IMR-90 (cell line): ENCODE results near the gene RAD51B. TPM values are rescaled to one million over a fixed set of nuclear protein-coding genes. Genes with fewer than 3 reads are reported as not detected.
A peak's percentile ranks its signal among the peaks of the same experiment; 100 is the strongest.

ENCODE experiments used
- ATAC-seq: fragments of 200-7000 bp; cut with Tn5 transposase; 2 replicates; pipeline ENCODE4 v1.9.1; 2020; ENCODE audit warnings: low read depth, mild to moderate bottlenecking, moderate library complexity
- BruUV-seq: library from RNA; stranded (reverse); fragments of 400-500 nt; replicated peaks from 2 replicates; lab custom pipeline; 2021; lab: Mats Ljungman, UMichigan
- CTCF ChIA-PET: fragments of 300-600 bp; formaldehyde crosslinking; extraction: SDS; loops from one replicate; lab custom pipeline; 2021; ENCODE audit warnings: antibody characterized with exemption; lab: Yijun Ruan, JAX
- POLR2A ChIA-PET: fragments of 300-600 bp; sonication (Branson Sonifier 250); formaldehyde crosslinking; loops from one replicate; lab custom pipeline; 2022; ENCODE audit warnings: antibody characterized with exemption; ENCODE audit not compliant: unreplicated experiment; lab: Charles Lee
- DNase-seq: peaks from one replicate; pipeline ENCODE4 v3.0.0; 2013
- H2AFZ ChIP-seq: replicated peaks from 2 replicates; pipeline ENCODE3; 2013; ENCODE audit warnings: low read length, mild to moderate bottlenecking; ENCODE audit not compliant: poor library complexity
- H2AK5ac ChIP-seq: 2 replicates; pipeline ENCODE4 v1.6.1; 2013; ENCODE audit warnings: low read depth, low read length, inconsistent platforms
- H2AK9ac ChIP-seq: replicated peaks from 2 replicates; pipeline ENCODE3; 2013; ENCODE audit warnings: mild to moderate bottlenecking, low read depth, low read length, moderate library complexity; ENCODE audit not compliant: poor library complexity
- H2BK120ac ChIP-seq: 2 replicates; pipeline ENCODE4 v1.6.1; 2013; ENCODE audit warnings: low read depth, low read length, inconsistent platforms
- H2BK15ac ChIP-seq: 3 replicates; pipeline ENCODE4 v1.6.1; 2013; ENCODE audit warnings: low read depth, low read length, inconsistent platforms
- H2BK20ac ChIP-seq: 2 replicates; pipeline ENCODE4 v1.6.1; 2013; ENCODE audit warnings: low read depth, mild to moderate bottlenecking, inconsistent platforms, low read length, moderate library complexity
- H2BK5ac ChIP-seq: 2 replicates; pipeline ENCODE4 v1.6.1; 2013; ENCODE audit warnings: mild to moderate bottlenecking, low read depth, low read length, inconsistent platforms; ENCODE audit not compliant: poor library complexity, severe bottlenecking
- H3K14ac ChIP-seq: replicated peaks from 2 replicates; pipeline ENCODE4 v1.6.1; 2013; ENCODE audit warnings: low read depth, low read length, inconsistent platforms
- H3K18ac ChIP-seq: 2 replicates; pipeline ENCODE4 v1.6.1; 2013; ENCODE audit warnings: low read depth, low read length, control low read depth
- H3K23ac ChIP-seq: 2 replicates; pipeline ENCODE4 v1.6.1; 2013; ENCODE audit warnings: low read depth, low read length, inconsistent platforms
- H3K27ac ChIP-seq: 2 replicates; pipeline ENCODE4 v1.5.1; 2013; ENCODE audit warnings: mild to moderate bottlenecking, control low read depth, low read length; ENCODE audit not compliant: insufficient read depth
- H3K27me3 ChIP-seq: 2 replicates; pipeline ENCODE4 v1.6.1; 2013; ENCODE audit warnings: low read length; ENCODE audit not compliant: control insufficient read depth, insufficient read depth
- H3K36me3 ChIP-seq: 2 replicates; pipeline ENCODE4 v1.6.1; 2013; ENCODE audit warnings: low read length, mixed read lengths; ENCODE audit not compliant: control insufficient read depth, insufficient read depth
- H3K4ac ChIP-seq: 2 replicates; pipeline ENCODE4 v1.6.1; 2013; ENCODE audit warnings: low read depth, low read length, inconsistent platforms
- H3K4me1 ChIP-seq: 2 replicates; pipeline ENCODE4 v1.6.1; 2013; ENCODE audit warnings: low read length, mixed read lengths; ENCODE audit not compliant: control insufficient read depth, insufficient read depth
- H3K4me2 ChIP-seq: 2 replicates; pipeline ENCODE4 v1.6.1; 2013; ENCODE audit warnings: low read depth, mild to moderate bottlenecking, control low read depth, low read length, moderate library complexity
- H3K4me3 ChIP-seq: 2 replicates; pipeline ENCODE4 v1.5.1; 2013; ENCODE audit warnings: low read depth, mild to moderate bottlenecking, control low read depth, low read length, moderate library complexity; ENCODE audit not compliant: insufficient read depth
- H3K56ac ChIP-seq: 2 replicates; pipeline ENCODE4 v1.6.1; 2013; ENCODE audit warnings: low read length, inconsistent platforms; ENCODE audit not compliant: insufficient read depth; ENCODE audit errors: extremely low read depth
- H3K79me1 ChIP-seq, 2 experiments: 2 replicates each; pipeline ENCODE4 v1.6.1; 2013; ENCODE audit warnings: low read length in 2 of 2, inconsistent platforms in 1 of 2, low read depth in 1 of 2
- H3K9ac ChIP-seq: 2 replicates; pipeline ENCODE4 v1.6.1; 2013; ENCODE audit warnings: low read depth, low read length, control low read depth
- H3K9me1 ChIP-seq: 2 replicates; pipeline ENCODE4 v1.6.1; 2013; ENCODE audit warnings: low read length, inconsistent platforms; ENCODE audit not compliant: insufficient read depth
- H3K9me3 ChIP-seq: 2 replicates; pipeline ENCODE4 v1.6.1; 2013; ENCODE audit warnings: low read length; ENCODE audit not compliant: control insufficient read depth, insufficient read depth
- H4K20me1 ChIP-seq: 2 replicates; pipeline ENCODE4 v1.6.1; 2013; ENCODE audit warnings: low read length, inconsistent platforms; ENCODE audit not compliant: insufficient read depth
- H4K5ac ChIP-seq: 2 replicates; pipeline ENCODE4 v1.6.1; 2013; ENCODE audit warnings: mild to moderate bottlenecking, low read depth, low read length, control low read depth
- H4K8ac ChIP-seq, 2 experiments: 2 replicates each; pipeline ENCODE4 v1.6.1; 2013; ENCODE audit warnings: low read depth in 2 of 2, low read length in 2 of 2, control low read depth in 1 of 2, inconsistent platforms in 1 of 2
- H4K91ac ChIP-seq: 2 replicates; pipeline ENCODE4 v1.6.1; 2013; ENCODE audit warnings: low read depth, low read length, inconsistent platforms; ENCODE audit not compliant: insufficient read depth
- BHLHE40 ChIP-seq: fragments of 150-350 bp; IDR thresholded peaks from 2 replicates; pipeline ENCODE4 v1.6.1; 2016; ENCODE audit warnings: mild to moderate bottlenecking, low read depth, low read length
- CEBPB ChIP-seq: IDR thresholded peaks from 2 replicates; pipeline ENCODE4 v1.6.1; 2012; ENCODE audit warnings: low read depth, low read length, improper control_type of control experiment
- CTCF ChIP-seq: conservative IDR thresholded peaks from 2 replicates; pipeline ENCODE4 v1.5.1; 2012; ENCODE audit warnings: mild to moderate bottlenecking, low read depth, low read length, improper control_type of control experiment
- ELK1 ChIP-seq: fragments of 150-350 bp; IDR thresholded peaks from 2 replicates; pipeline ENCODE4 v1.6.1; 2016; ENCODE audit warnings: low read depth, mild to moderate bottlenecking, low read length, moderate library complexity, borderline replicate concordance
- FOS ChIP-seq: fragments of 150-350 bp; IDR thresholded peaks from 2 replicates; pipeline ENCODE4 v1.6.1; 2016; ENCODE audit warnings: low read depth, low read length
- MAFK ChIP-seq: IDR thresholded peaks from 2 replicates; pipeline ENCODE4 v1.6.1; 2012; ENCODE audit warnings: low read depth, low read length, improper control_type of control experiment
- MAZ ChIP-seq: IDR thresholded peaks from 2 replicates; pipeline ENCODE4 v1.6.1; 2012; ENCODE audit warnings: low read depth, mild to moderate bottlenecking, low read length, improper control_type of control experiment, moderate library complexity, borderline replicate concordance
- MXI1 ChIP-seq: IDR thresholded peaks from 2 replicates; pipeline ENCODE4 v1.6.1; 2012; ENCODE audit warnings: low read depth, mild to moderate bottlenecking, low read length, moderate library complexity, borderline replicate concordance
- RAD21 ChIP-seq: IDR thresholded peaks from 2 replicates; pipeline ENCODE4 v1.6.1; 2012; ENCODE audit warnings: low read length, improper control_type of control experiment
- RCOR1 ChIP-seq: IDR thresholded peaks from 2 replicates; pipeline ENCODE4 v1.6.1; 2012; ENCODE audit warnings: mild to moderate bottlenecking, low read length, improper control_type of control experiment; ENCODE audit not compliant: insufficient replicate concordance
- USF2 ChIP-seq: fragments of 150-350 bp; IDR thresholded peaks from 2 replicates; pipeline ENCODE4 v1.6.1; 2017; ENCODE audit warnings: mild to moderate bottlenecking, antibody characterized with exemption, low read length, low read depth
- WGBS, 2 experiments: methylation state at CpG; one replicate each; pipeline versions ENCODE4 v1.1.5 to v1.1.7; 2013; ENCODE audit warnings: missing lambda C conversion rate in 2 of 2; ENCODE audit not compliant: insufficient read length in 1 of 2; ENCODE audit errors: extremely low coverage in 2 of 2; 5-methylcytosine and 5-hydroxymethylcytosine counted together
- dilution Hi-C: fragments of 300-500 bp; cut with HindIII; formaldehyde crosslinking; loops from one replicate; pipeline ENCODE4 v1.14.3; 2018; ENCODE audit warnings: low sequenced_read_pairs; ENCODE audit not compliant: unreplicated experiment
- in situ Hi-C: fragments of 300-500 bp; cut with MboI; formaldehyde crosslinking; loops from 3 replicates; pipeline ENCODE4 v1.14.3; 2019; ENCODE audit warnings: low sequenced_read_pairs, inconsistent platforms, mixed read lengths
- intact Hi-C: fragments of 100-400 bp; cut with micrococcal nuclease; formaldehyde crosslinking; loops from 2 replicates; pipeline ENCODE4 v1.10.0; 2022
- polyA plus RNA-seq, 3 experiments: library from polyadenylated mRNA; depleted of rRNA; stranded (reverse); fragments of >200 nt; gene quantifications; 2 replicates each; pipeline ENCODE4 v1.2.3, GENCODE V29; 2012; ENCODE audit warnings: low replicate concordance in 1 of 3
- total RNA-seq: library from RNA; depleted of rRNA; stranded (reverse); fragments of >200 nt; gene quantifications from 2 replicates; pipeline ENCODE4 v1.2.3, GENCODE V29; 2012

The RAD51B gene
- total and polyA plus RNA-seq, 2 of the 4 experiments (the other 2 are of a cell fraction): 5.1 to 18.8 TPM

GRCh38 chr14:68208626-68209317, 389.2 kb downstream of the RAD51B start:
- CTCF ChIA-PET: interaction anchor here (0.7 kb wide), 1 partner anchor 506 kb away, joined by 3 read pairs; no protein-coding TSS in a partner anchor
- no peaks in the 10 kb centered on the region for H3K27me3 ChIP-seq
- peak overlapping the region; percentile 61; the same call in 1 of the 2 replicates for H3K14ac ChIP-seq
- H4K20me1 ChIP-seq: no peaks in the 10 kb centered on the region; the same call in 1 of the 2 replicates
- no peak overlapping the region for H3K9ac ChIP-seq
- H2BK20ac ChIP-seq: peak overlapping the region; percentile 69; the same call in 1 of the 2 replicates
- no peak for DNase-seq
- no peak overlapping the region for H3K4me3 ChIP-seq
- in situ Hi-C loops: no loop called here
- peak overlapping the region; percentile 74; the same call in 1 of the 2 replicates for H2AK5ac ChIP-seq
- no CpG with 5 or more reads among the region's 1 CpG for WGBS, 2 experiments
- H2AFZ ChIP-seq: no peak overlapping the region
- H2BK120ac ChIP-seq: peak overlapping the region; percentile 50; the same call in 1 of the 2 replicates
- H3K36me3 ChIP-seq: no peaks in the 10 kb centered on the region
- POLR2A ChIA-PET: no interaction called here
- peaks cover 15% of the 10 kb centered on the region for H3K4me1 ChIP-seq
- no peak for ATAC-seq
- peak overlapping the region; percentile 96 for H3K18ac ChIP-seq
- BruUV-seq: no TSS peak
- H2AK9ac ChIP-seq: no peak overlapping the region
- H2BK5ac ChIP-seq: no peak overlapping the region
- TF ChIP-seq RCOR1 (no peak), FOS (no peak), RAD21 (no peak), CEBPB (no peak), MAFK (no peak), BHLHE40 (no peak), MAZ (no peak), CTCF (no peak), USF2 (no peak), ELK1 (no peak), MXI1 (no peak)
- H3K4me2 ChIP-seq: no peak overlapping the region
- peak overlapping the region; percentile 13; the same call in 1 of the 2 replicates for H4K91ac ChIP-seq
- H3K27ac ChIP-seq: no peak overlapping the region
- no peak overlapping the region for H3K56ac ChIP-seq
- dilution Hi-C loops: no loop called here
- H3K4ac ChIP-seq: peak overlapping the region; percentile 42; the same call in 1 of the 2 replicates
- H4K8ac ChIP-seq: peak overlapping the region in 1 of 2 experiments; percentile 77; a peak in 2 of 4 replicates
- no peaks in the 10 kb centered on the region for H3K9me3 ChIP-seq
- H2BK15ac ChIP-seq: peak overlapping the region; percentile 45
- peak overlapping the region; percentile 7; the same call in 1 of the 2 replicates for H3K23ac ChIP-seq
- peaks cover 5% of the 10 kb centered on the region; the same call in 1 of the 2 replicates for H3K9me1 ChIP-seq
- 0 out of 4 replicates have a peak, but pooled peaks cover 0 to 3% of the 10 kb centered on the region in 2 experiments for H3K79me1 ChIP-seq
- intact Hi-C loops: no loop called here
- peak overlapping the region; percentile 49; the same call in 1 of the 2 replicates for H4K5ac ChIP-seq
